ENCODE results near the gene NAA38. TPM values are rescaled to one million over a fixed set of nuclear protein-coding genes. Genes with fewer than 3 reads are reported as not detected.

The NAA38 gene
- total and polyA plus RNA-seq, 4 donors, result 44.1 to 143 (median 79.4) TPM

DNA sequence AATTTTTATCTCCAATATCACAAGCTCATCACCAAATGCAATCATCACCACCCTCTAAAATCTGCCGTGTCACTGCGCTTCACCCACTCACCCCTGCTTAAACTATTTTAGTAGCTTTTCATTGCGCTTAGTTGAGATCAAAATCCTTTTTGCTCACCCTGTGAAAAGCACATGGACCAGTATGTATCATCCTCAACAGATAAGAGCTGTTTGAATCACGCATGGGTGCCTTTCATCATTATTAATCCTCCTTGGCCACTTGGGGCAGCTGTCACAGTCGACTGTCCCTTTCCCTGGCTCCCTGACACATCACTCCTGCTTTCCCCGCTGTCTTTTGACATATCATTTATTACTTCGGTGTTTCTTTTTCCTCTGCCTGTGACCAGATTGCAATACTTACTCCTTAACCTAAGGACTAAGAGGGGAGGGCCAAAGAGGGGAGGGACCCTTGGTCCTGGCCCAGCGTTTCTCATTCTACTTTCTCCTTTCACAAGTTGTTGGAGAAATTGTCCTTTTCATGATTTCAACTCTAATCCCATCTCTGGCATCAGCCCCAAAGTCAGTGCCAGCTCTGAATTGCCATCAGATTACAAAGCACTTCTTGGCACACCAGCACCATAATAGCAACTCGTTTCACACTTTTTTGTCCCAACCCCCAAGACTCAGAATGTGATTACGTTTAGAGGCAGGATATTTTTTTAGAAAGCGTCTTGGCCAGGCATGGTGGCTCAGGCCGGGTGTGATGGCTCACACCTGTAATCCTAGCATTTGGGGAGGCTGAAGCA, 32.0 kb downstream of the NAA38 start:
- DNase-seq, result peak; percentile 41 to 70
- no peak for ATAC-seq (ENCODE audit: low FRiP score)
- 18 to 21% methylated on average over 12 of the region's 12 CpGs for WGBS, 2 donors

DNA sequence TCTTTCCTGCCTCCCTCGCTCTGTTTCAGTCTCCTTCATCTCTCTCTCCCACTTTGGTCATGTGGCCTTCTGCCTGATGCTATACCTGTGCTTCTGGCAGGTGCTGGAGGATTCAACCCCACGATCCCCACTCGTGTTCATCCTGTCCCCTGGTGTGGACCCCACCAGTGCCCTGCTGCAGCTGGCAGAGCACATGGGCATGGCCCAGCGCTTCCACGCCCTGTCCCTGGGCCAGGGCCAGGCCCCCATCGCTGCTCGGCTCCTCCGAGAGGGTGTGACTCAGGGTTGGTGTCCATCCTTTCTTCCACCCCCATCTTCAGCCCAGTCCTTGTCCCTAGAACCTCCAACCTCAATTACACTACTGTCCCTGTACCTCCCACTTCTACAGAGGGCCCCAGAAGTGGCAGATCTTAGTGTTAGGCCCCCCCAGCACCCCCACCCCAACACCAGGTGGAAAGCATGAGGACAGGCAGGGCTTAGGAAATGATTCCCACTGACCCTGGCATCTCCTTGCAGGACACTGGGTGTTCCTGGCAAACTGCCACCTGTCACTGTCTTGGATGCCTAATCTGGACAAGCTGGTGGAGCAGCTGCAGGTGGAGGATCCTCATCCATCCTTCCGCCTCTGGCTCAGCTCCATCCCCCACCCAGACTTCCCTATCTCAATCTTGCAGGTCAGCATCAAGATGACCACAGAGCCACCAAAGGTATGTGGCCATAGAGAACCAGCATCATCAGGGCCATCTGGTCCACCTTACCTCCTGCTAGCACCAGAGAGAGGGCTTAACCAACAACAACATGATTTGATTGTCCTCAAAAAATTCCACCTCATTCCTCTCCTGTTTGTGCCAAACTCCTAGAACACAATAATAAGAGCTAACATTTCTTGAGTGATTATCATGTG, 33.1 kb downstream of the NAA38 start:
- H3K4me3 ChIP-seq (ENCODE audit: low read length in 2 of 2), result no peak overlapping the region
- WGBS, 2 donors, result 78 to 83% methylated on average over 9 of the region's 9 CpGs
- no peaks in the 10 kb centered on the region for H3K27me3 ChIP-seq (ENCODE audit: control insufficient read depth in 1 of 2, insufficient read depth in 2 of 2, low read length in 1 of 2)
- no peaks in the 10 kb centered on the region for H3K4me1 ChIP-seq (ENCODE audit: control insufficient read depth in 1 of 2, insufficient read depth in 2 of 2, low read length in 2 of 2)
- H3K36me3 ChIP-seq (ENCODE audit: control insufficient read depth in 1 of 2, insufficient read depth in 2 of 2, low read length in 1 of 2), result no peaks in the 10 kb centered on the region
- intact Hi-C loops (cut with DNase I), result loop anchor here in 1 of 2 donors (5.0 kb wide), 1 partner anchor 82 kb away; no protein-coding TSS in a partner anchor
- ATAC-seq (ENCODE audit: low FRiP score) (no peak), DNase-seq (peak; percentile 45 to 46)
- no peak overlapping the region for H3K27ac ChIP-seq (ENCODE audit: low read depth in 1 of 2, low read length in 2 of 2)
- H3K9me3 ChIP-seq (ENCODE audit: control insufficient read depth, low read length), result no peaks in the 10 kb centered on the region

More for the DNA sequence above, 32.0 kb downstream of the NAA38 start:
- intact Hi-C loops (cut with DNase I), result no loop called here
- H3K36me3 ChIP-seq (ENCODE audit: control insufficient read depth in 1 of 2, insufficient read depth in 2 of 2, low read length in 1 of 2), result no peaks in the 10 kb centered on the region
- no peak overlapping the region for H3K4me3 ChIP-seq (ENCODE audit: low read length in 2 of 2)
- H3K4me1 ChIP-seq (ENCODE audit: control insufficient read depth in 1 of 2, insufficient read depth in 2 of 2, low read length in 2 of 2), result no peaks in the 10 kb centered on the region
- no peak overlapping the region for H3K27ac ChIP-seq (ENCODE audit: low read depth in 1 of 2, low read length in 2 of 2)
- H3K27me3 ChIP-seq (ENCODE audit: control insufficient read depth in 1 of 2, insufficient read depth in 2 of 2, low read length in 1 of 2), result no peaks in the 10 kb centered on the region
- H3K9me3 ChIP-seq (ENCODE audit: control insufficient read depth, low read length), result no peaks in the 10 kb centered on the region

DNA sequence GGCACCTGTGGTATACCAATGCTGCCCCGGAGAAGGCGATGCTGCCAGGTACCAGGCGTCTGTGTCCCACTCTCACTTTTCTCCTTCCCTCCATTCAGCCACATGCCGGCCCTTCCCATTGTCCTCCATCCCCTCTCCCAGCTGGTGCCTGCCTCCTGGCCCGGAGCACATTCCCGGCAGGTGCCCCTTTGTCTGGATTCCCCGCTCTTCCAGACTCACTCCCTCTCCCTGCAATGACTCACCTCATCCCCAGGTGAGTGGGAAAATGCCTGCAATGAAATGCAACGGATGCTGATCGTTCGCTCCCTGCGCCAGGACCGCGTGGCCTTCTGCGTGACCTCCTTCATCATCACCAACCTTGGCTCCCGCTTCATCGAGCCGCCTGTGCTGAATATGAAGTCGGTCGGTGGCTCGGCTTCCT, 33.8 kb downstream of the NAA38 start:
- H3K4me3 ChIP-seq (ENCODE audit: low read length in 2 of 2), result no peak overlapping the region
- H3K36me3 ChIP-seq (ENCODE audit: control insufficient read depth in 1 of 2, insufficient read depth in 2 of 2, low read length in 1 of 2), result no peaks in the 10 kb centered on the region
- H3K4me1 ChIP-seq (ENCODE audit: control insufficient read depth in 1 of 2, insufficient read depth in 2 of 2, low read length in 2 of 2), result no peaks in the 10 kb centered on the region
- no peaks in the 10 kb centered on the region for H3K27me3 ChIP-seq (ENCODE audit: control insufficient read depth in 1 of 2, insufficient read depth in 2 of 2, low read length in 1 of 2)
- H3K27ac ChIP-seq (ENCODE audit: low read depth in 1 of 2, low read length in 2 of 2), result no peak overlapping the region
- intact Hi-C loops (cut with DNase I), result loop anchor here in 1 of 2 donors (5.0 kb wide), 1 partner anchor 81 kb away; no protein-coding TSS in a partner anchor
- 79 to 83% methylated on average over 20 of the region's 20 CpGs for WGBS, 2 donors
- ATAC-seq (ENCODE audit: low FRiP score), result no peak
- no peaks in the 10 kb centered on the region for H3K9me3 ChIP-seq (ENCODE audit: control insufficient read depth, low read length)
- DNase-seq, result peak in 1 of 2 donors; percentile 66

DNA sequence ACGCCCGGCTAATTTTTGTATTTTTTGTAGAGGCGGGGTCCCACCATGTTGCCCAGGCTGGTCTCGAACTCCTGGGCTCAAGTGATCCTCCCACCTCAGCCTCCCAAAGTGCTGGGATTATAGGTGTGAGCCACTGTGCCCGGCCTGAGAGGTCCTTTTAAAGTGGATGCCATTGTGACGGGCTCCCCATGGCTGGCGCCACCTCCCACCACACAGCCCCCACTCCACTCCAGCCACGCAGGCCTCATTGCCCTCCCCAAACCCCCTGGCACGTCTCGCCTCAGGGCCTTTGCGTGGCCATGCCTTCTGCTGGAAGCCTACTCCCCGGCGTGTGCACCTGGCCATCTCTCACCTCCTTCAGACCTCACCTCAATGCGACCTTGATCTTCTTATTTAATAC, 35.2 kb downstream of the NAA38 start:
- 68 to 73% methylated on average over 14 of the region's 14 CpGs for WGBS, 2 donors
- no peak for ATAC-seq (ENCODE audit: low FRiP score)
- intact Hi-C loops (cut with DNase I), result loop anchor here (1.0 to 5.0 kb wide), 2 partner anchors 29 to 80 kb away; no protein-coding TSS in a partner anchor
- Histone ChIP-seq H3K4me1 (ENCODE audit: control insufficient read depth in 1 of 2, insufficient read depth in 2 of 2, low read length in 2 of 2) (no peaks in the 10 kb centered on the region), H3K36me3 (ENCODE audit: control insufficient read depth in 1 of 2, insufficient read depth in 2 of 2, low read length in 1 of 2) (no peaks in the 10 kb centered on the region), H3K4me3 (ENCODE audit: low read length in 2 of 2) (no peak overlapping the region), H3K27ac (ENCODE audit: low read depth in 1 of 2, low read length in 2 of 2) (no peak overlapping the region), H3K9me3 (ENCODE audit: control insufficient read depth, low read length) (no peaks in the 10 kb centered on the region), H3K27me3 (ENCODE audit: control insufficient read depth in 1 of 2, insufficient read depth in 2 of 2, low read length in 1 of 2) (no peaks in the 10 kb centered on the region)
- peak; percentile 38 to 51 for DNase-seq

DNA sequence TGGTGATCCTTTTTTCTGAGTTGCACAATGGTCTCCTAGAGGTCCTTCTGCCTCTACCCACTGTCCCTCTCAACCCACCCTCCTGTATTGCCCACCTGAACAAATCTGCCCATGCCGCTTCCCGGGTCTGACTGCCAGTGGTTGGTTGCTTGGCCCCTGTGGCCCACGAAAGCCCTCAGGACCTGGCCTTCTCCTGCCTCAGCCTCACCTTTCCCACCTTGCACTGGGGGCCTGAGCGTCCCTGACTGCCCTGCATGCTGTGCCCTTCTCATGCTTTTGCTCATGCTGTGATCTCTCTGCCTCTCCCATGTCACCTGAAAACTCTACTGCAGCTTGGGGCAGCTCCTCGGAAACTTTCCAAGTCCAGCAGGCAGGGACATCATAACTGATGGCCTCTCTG, 37.1 kb downstream of the NAA38 start:
- Histone ChIP-seq H3K36me3 (ENCODE audit: control insufficient read depth in 1 of 2, insufficient read depth in 2 of 2, low read length in 1 of 2) (no peaks in the 10 kb centered on the region), H3K4me1 (ENCODE audit: control insufficient read depth in 1 of 2, insufficient read depth in 2 of 2, low read length in 2 of 2) (no peaks in the 10 kb centered on the region), H3K4me3 (ENCODE audit: low read length in 2 of 2) (no peak overlapping the region), H3K9me3 (ENCODE audit: control insufficient read depth, low read length) (no peaks in the 10 kb centered on the region), H3K27me3 (ENCODE audit: control insufficient read depth in 1 of 2, insufficient read depth in 2 of 2, low read length in 1 of 2) (no peaks in the 10 kb centered on the region), H3K27ac (ENCODE audit: low read depth in 1 of 2, low read length in 2 of 2) (no peak overlapping the region)
- intact Hi-C loops (cut with DNase I), result loop anchor here in 1 of 2 donors (5.0 kb wide), 1 partner anchor 78 kb away; no protein-coding TSS in a partner anchor
- 79 to 82% methylated on average over 5 of the region's 5 CpGs for WGBS, 2 donors
- DNase-seq (peak in 1 of 2 donors; percentile 61), ATAC-seq (ENCODE audit: low FRiP score) (no peak)

DNA sequence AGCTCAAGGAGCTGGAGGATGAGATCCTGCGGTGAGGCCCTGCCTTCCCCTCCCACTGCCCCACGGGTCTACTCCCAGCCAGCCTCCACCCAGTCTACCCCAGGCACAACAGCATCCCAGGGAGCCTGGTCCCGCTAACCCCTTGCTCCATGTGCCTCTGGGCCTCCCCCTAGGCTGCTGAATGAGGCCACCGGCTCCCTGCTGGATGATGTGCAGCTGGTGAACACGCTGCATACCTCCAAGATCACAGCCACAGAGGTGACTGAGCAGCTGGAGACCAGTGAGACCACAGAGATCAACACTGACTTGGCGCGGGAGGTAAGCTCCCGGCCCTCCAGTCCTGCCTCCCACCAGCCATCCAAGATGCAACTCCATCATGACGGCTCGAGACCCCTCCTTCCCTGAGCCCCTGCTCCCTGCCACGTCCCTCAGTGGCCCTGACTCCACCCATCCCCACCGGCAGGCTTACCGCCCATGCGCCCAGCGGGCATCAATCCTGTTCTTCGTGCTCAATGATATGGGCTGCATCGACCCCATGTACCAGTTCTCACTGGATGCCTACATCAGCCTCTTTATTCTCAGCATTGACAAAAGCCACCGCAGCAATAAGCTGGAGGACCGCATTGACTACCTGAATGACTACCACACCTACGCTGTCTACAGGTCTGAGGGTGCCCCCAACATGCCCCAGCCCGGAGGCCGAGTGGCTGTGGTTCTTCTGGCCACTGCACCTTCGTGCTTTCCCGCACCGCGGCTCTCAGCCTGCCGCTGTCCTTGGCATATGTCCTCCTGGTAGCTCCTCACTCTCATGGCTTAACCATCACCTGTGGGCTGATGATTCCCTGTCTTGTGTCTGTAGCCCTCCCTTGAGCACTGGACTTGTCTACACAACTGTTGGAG, 38.4 kb downstream of the NAA38 start:
- 85 to 86% methylated on average over 27 of the region's 27 CpGs for WGBS, 2 donors
- Histone ChIP-seq H3K36me3 (ENCODE audit: control insufficient read depth in 1 of 2, insufficient read depth in 2 of 2, low read length in 1 of 2) (no peaks in the 10 kb centered on the region), H3K27me3 (ENCODE audit: control insufficient read depth in 1 of 2, insufficient read depth in 2 of 2, low read length in 1 of 2) (no peaks in the 10 kb centered on the region), H3K4me1 (ENCODE audit: control insufficient read depth in 1 of 2, insufficient read depth in 2 of 2, low read length in 2 of 2) (no peaks in the 10 kb centered on the region), H3K4me3 (ENCODE audit: low read length in 2 of 2) (no peak overlapping the region), H3K27ac (ENCODE audit: low read depth in 1 of 2, low read length in 2 of 2) (no peak overlapping the region), H3K9me3 (ENCODE audit: control insufficient read depth, low read length) (no peaks in the 10 kb centered on the region)
- peak in 1 of 2 donors; percentile 68 for DNase-seq
- intact Hi-C loops (cut with DNase I), result no loop called here
- no peak for ATAC-seq (ENCODE audit: low FRiP score)

DNA sequence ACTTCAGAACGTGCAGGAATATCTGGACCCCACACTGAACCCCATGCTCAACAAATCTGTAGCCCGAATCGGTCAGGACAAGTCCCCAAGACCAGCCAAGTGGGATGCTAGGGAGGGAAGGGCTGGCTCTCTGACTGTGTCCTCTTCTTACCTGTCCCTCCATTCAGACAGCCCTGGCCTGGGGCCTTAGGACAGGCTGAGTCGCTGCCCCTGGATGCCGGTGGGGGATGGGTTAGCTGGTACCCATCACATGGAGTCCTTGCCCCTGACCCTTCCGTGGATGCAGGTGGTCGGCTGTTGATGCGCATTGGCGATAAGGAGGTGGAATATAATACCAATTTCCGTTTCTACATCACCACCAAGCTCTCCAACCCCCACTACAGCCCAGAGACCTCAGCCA, 39.3 kb downstream of the NAA38 start:
- Histone ChIP-seq H3K4me1 (ENCODE audit: control insufficient read depth in 1 of 2, insufficient read depth in 2 of 2, low read length in 2 of 2) (no peaks in the 10 kb centered on the region), H3K4me3 (ENCODE audit: low read length in 2 of 2) (no peak overlapping the region), H3K36me3 (ENCODE audit: control insufficient read depth in 1 of 2, insufficient read depth in 2 of 2, low read length in 1 of 2) (no peaks in the 10 kb centered on the region), H3K27me3 (ENCODE audit: control insufficient read depth in 1 of 2, insufficient read depth in 2 of 2, low read length in 1 of 2) (no peaks in the 10 kb centered on the region), H3K27ac (ENCODE audit: low read depth in 1 of 2, low read length in 2 of 2) (no peak overlapping the region), H3K9me3 (ENCODE audit: control insufficient read depth, low read length) (no peaks in the 10 kb centered on the region)
- intact Hi-C loops (cut with DNase I), result no loop called here
- peak in 1 of 2 donors; percentile 64 for DNase-seq
- no peak for ATAC-seq (ENCODE audit: low FRiP score)
- 86 to 87% methylated on average over 10 of the region's 10 CpGs for WGBS, 2 donors

DNA sequence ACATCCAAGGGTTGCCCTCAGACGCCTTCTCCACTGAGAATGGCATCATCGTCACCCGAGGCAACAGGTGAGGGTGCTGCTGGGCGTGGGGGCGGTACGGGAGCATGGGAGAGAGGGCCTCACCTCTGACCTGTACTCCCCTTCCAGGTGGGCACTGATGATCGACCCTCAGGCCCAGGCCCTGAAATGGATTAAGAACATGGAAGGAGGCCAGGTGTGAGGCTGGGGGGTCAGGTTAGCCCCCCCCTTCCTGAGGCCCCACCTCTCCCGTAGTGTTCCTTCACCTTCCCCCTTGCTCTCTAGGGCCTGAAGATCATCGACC, 39.8 kb downstream of the NAA38 start:
- no peak for ATAC-seq (ENCODE audit: low FRiP score)
- Histone ChIP-seq H3K27ac (ENCODE audit: low read depth in 1 of 2, low read length in 2 of 2) (no peak overlapping the region), H3K4me1 (ENCODE audit: control insufficient read depth in 1 of 2, insufficient read depth in 2 of 2, low read length in 2 of 2) (no peaks in the 10 kb centered on the region), H3K9me3 (ENCODE audit: control insufficient read depth, low read length) (no peaks in the 10 kb centered on the region), H3K4me3 (ENCODE audit: low read length in 2 of 2) (no peak overlapping the region), H3K27me3 (ENCODE audit: control insufficient read depth in 1 of 2, insufficient read depth in 2 of 2, low read length in 1 of 2) (no peaks in the 10 kb centered on the region), H3K36me3 (ENCODE audit: control insufficient read depth in 1 of 2, insufficient read depth in 2 of 2, low read length in 1 of 2) (no peaks in the 10 kb centered on the region)
- WGBS, 2 donors, result 83 to 87% methylated on average over 9 of the region's 9 CpGs
- DNase-seq, result peak; percentile 35 to 57
- intact Hi-C loops (cut with DNase I), result no loop called here
